Measurements from ENCODE around the gene PCDHGA6.
"Not testable (repeated sequence)": the region's sequence is repeated elsewhere in the genome, so short reads cannot be mapped to it uniquely, and the experiment has no call there.

PCDHGA6 gene

GRCh38 chr5:141383345-141383744 lies 9.7 kb downstream of the PCDHGA6 start:
- H3K27ac ChIP-seq (ENCODE audit: low read depth, low read length, severe bottlenecking) = no peak overlapping the region
- WGBS, 2 experiments (ENCODE audit: insufficient coverage in 2 of 2) = 95 to 98% methylated on average over 14 to 20 of the region's 21 CpGs
- H3K4me3 ChIP-seq (ENCODE audit: extremely low read depth, insufficient read depth, low read length, poor library complexity, severe bottlenecking) = no peak overlapping the region
- H3K4me1 ChIP-seq (ENCODE audit: control insufficient read depth, insufficient read depth, low read length, poor library complexity, severe bottlenecking) = no peaks in the 10 kb centered on the region
- peaks cover 20% of the 10 kb centered on the region for H3K9me3 ChIP-seq (ENCODE audit: control insufficient read depth, low read length)
- H3K36me3 ChIP-seq (ENCODE audit: control insufficient read depth, insufficient read depth, low read length) = no peaks in the 10 kb centered on the region

- WGBS, 2 experiments (ENCODE audit: insufficient coverage in 2 of 2) = 94 to 95% methylated on average over 39 to 43 of the region's 43 CpGs
- Histone ChIP-seq H3K4me3 (ENCODE audit: extremely low read depth, insufficient read depth, low read length, poor library complexity, severe bottlenecking) (no peak overlapping the region), H3K4me1 (ENCODE audit: control insufficient read depth, insufficient read depth, low read length, poor library complexity, severe bottlenecking) (no peaks in the 10 kb centered on the region), H3K9me3 (ENCODE audit: control insufficient read depth, low read length) (peaks cover 31% of the 10 kb centered on the region), H3K27ac (ENCODE audit: low read depth, low read length, severe bottlenecking) (no peak overlapping the region), H3K36me3 (ENCODE audit: control insufficient read depth, insufficient read depth, low read length) (no peaks in the 10 kb centered on the region)
Measured at GRCh38 chr5:141384471-141385267, 11.0 kb downstream of the PCDHGA6 start.

GRCh38 chr5:141387557-141388311 lies 14.0 kb downstream of the PCDHGA6 start, which contains the start of gene PCDHGB4:
TSS of gene PCDHGB4 (plus strand) at chr5:141387698. CDS start at chr5:141387885, 187 bp downstream.
- peaks cover 49% of the 10 kb centered on the region for H3K9me3 ChIP-seq (ENCODE audit: control insufficient read depth, low read length)
- not testable (repeated sequence) for H3K27ac ChIP-seq (ENCODE audit: low read depth, low read length, severe bottlenecking)

GRCh38 chr5:141388661-141389060 lies 15.0 kb downstream of the PCDHGA6 start:
- Histone ChIP-seq H3K4me3 (ENCODE audit: extremely low read depth, insufficient read depth, low read length, poor library complexity, severe bottlenecking) (no peak overlapping the region), H3K27ac (ENCODE audit: low read depth, low read length, severe bottlenecking) (no peak overlapping the region), H3K36me3 (ENCODE audit: control insufficient read depth, insufficient read depth, low read length) (peaks cover 14% of the 10 kb centered on the region), H3K9me3 (ENCODE audit: control insufficient read depth, low read length) (peaks cover 50% of the 10 kb centered on the region), H3K4me1 (ENCODE audit: control insufficient read depth, insufficient read depth, low read length, poor library complexity, severe bottlenecking) (no peaks in the 10 kb centered on the region)
- WGBS, 2 experiments (ENCODE audit: insufficient coverage in 2 of 2) = 94 to 98% methylated on average over 4 to 6 of the region's 10 CpGs

More at GRCh38 chr5:141387557-141388311, 14.0 kb downstream of the PCDHGA6 start, which contains the start of gene PCDHGB4:
- not testable (repeated sequence) for H3K4me1 ChIP-seq (ENCODE audit: control insufficient read depth, insufficient read depth, low read length, poor library complexity, severe bottlenecking); H3K36me3 ChIP-seq (ENCODE audit: control insufficient read depth, insufficient read depth, low read length)
- WGBS, 2 experiments (ENCODE audit: insufficient coverage in 2 of 2) = 64 to 74% methylated on average over 12 to 15 of the region's 40 CpGs
- peak within 1 kb of the TSS; percentile 18 for H3K4me3 ChIP-seq (ENCODE audit: extremely low read depth, insufficient read depth, low read length, poor library complexity, severe bottlenecking)

DNA sequence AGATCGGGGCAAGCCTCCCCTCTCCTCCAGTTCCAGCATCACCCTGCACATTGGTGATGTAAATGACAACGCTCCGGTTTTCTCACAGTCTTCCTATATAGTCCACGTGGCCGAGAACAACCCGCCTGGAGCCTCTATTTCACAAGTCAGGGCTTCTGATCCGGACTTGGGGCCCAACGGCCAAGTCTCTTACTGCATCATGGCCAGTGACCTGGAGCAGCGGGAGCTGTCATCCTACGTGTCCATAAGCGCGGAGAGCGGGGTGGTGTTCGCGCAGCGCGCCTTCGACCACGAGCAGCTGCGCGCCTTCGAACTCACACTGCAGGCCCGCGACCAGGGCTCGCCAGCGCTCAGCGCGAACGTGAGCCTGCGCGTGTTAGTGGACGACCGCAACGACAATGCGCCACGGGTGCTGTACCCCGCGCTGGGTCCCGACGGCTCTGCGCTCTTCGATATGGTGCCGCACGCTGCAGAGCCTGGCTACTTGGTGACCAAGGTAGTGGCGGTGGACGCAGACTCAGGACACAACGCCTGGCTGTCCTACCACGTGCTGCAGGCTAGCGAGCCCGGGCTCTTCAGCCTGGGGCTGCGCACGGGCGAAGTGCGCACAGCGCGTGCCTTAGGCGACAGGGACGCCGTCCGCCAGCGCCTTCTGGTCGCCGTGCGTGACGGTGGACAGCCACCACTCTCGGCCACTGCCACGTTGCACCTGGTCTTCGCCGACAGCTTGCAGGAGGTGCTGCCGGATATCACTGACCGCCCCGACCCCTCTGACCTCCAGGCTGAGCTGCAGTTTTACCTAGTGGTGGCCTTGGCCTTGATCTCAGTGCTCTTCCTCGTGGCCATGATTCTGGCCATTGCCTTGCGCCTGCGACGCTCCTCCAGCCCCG lies 15.7 kb downstream of the PCDHGA6 start:
- peaks cover 15% of the 10 kb centered on the region for H3K36me3 ChIP-seq (ENCODE audit: control insufficient read depth, insufficient read depth, low read length)
- H3K27ac ChIP-seq (ENCODE audit: low read depth, low read length, severe bottlenecking) = no peak overlapping the region
- H3K9me3 ChIP-seq (ENCODE audit: control insufficient read depth, low read length) = peaks cover 56% of the 10 kb centered on the region
- H3K4me1 ChIP-seq (ENCODE audit: control insufficient read depth, insufficient read depth, low read length, poor library complexity, severe bottlenecking) = no peaks in the 10 kb centered on the region
- WGBS, 2 experiments (ENCODE audit: insufficient coverage in 2 of 2) = 95 to 97% methylated on average over 70 to 77 of the region's 77 CpGs
- H3K4me3 ChIP-seq (ENCODE audit: extremely low read depth, insufficient read depth, low read length, poor library complexity, severe bottlenecking) = no peak overlapping the region

DNA sequence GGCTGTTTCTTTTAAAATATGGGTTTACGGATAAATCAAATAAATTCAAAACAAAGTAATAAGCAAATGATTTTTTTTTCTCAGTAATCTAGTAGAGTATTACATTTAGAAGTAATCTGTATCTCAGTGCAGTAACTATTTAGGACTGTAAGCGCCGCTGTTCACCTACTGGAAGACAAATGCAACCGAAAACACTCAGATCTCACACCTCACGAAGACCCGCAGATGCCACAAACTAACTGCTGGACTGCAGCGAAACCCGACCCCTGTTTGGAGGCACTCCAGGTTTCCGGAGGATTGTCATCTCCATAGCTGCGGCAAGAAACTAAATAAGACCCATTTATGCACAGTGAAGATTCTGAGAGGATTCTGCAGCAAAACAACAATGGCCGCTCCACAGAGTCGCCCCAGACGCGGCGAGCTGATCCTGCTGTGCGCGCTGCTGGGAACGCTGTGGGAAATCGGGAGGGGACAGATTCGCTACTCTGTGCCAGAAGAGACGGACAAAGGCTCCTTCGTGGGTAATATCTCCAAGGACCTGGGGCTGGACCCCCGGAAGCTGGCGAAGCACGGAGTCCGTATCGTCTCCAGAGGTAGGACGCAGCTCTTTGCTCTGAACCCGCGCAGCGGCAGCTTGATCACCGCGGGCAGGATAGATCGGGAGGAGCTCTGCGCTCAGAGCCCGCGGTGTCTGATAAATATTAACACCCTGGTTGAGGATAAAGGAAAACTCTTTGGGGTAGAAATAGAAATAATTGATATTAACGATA lies 18.9 kb downstream of the PCDHGA6 start, which contains the start of gene PCDHGA8:
PCDHGA8 (plus strand) TSS at position 205 of the 770 bp plus-strand sequence; CDS start at position 386, 181 bp downstream.
- Histone ChIP-seq H3K9me3 (ENCODE audit: control insufficient read depth, low read length) (peaks cover 63% of the 10 kb centered on the region), H3K4me3 (ENCODE audit: extremely low read depth, insufficient read depth, low read length, poor library complexity, severe bottlenecking) (no peak within 1 kb of the TSS), H3K36me3 (ENCODE audit: control insufficient read depth, insufficient read depth, low read length) (peaks cover 15% of the 10 kb centered on the region), H3K4me1 (ENCODE audit: control insufficient read depth, insufficient read depth, low read length, poor library complexity, severe bottlenecking) (no peaks in the 10 kb centered on the region), H3K27ac (ENCODE audit: low read depth, low read length, severe bottlenecking) (no peak within 1 kb of the TSS)
- 92 to 96% methylated on average over 31 to 37 of the region's 38 CpGs for WGBS, 2 experiments (ENCODE audit: insufficient coverage in 2 of 2)

DNA sequence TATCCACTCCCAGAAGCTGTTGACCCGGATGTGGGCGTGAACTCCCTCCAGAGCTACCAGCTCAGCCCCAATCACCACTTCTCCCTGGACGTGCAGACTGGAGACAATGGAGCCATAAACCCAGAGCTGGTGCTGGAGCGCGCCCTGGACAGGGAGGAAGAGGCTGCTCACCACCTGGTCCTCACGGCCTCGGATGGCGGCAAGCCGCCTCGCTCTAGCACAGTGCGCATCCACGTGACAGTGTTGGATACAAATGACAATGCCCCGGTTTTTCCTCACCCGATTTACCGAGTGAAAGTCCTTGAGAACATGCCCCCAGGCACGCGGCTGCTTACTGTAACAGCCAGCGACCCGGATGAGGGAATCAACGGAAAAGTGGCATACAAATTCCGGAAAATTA lies 19.6 kb downstream of the PCDHGA6 start:
- H3K27ac ChIP-seq (ENCODE audit: low read depth, low read length, severe bottlenecking) = no peak overlapping the region
- H3K36me3 ChIP-seq (ENCODE audit: control insufficient read depth, insufficient read depth, low read length) = peaks cover 15% of the 10 kb centered on the region
- no peak overlapping the region for H3K4me3 ChIP-seq (ENCODE audit: extremely low read depth, insufficient read depth, low read length, poor library complexity, severe bottlenecking)
- no peaks in the 10 kb centered on the region for H3K4me1 ChIP-seq (ENCODE audit: control insufficient read depth, insufficient read depth, low read length, poor library complexity, severe bottlenecking)
- 95% methylated on average over 19 to 20 of the region's 21 CpGs for WGBS, 2 experiments (ENCODE audit: insufficient coverage in 2 of 2)
- H3K9me3 ChIP-seq (ENCODE audit: control insufficient read depth, low read length) = peaks cover 63% of the 10 kb centered on the region

DNA sequence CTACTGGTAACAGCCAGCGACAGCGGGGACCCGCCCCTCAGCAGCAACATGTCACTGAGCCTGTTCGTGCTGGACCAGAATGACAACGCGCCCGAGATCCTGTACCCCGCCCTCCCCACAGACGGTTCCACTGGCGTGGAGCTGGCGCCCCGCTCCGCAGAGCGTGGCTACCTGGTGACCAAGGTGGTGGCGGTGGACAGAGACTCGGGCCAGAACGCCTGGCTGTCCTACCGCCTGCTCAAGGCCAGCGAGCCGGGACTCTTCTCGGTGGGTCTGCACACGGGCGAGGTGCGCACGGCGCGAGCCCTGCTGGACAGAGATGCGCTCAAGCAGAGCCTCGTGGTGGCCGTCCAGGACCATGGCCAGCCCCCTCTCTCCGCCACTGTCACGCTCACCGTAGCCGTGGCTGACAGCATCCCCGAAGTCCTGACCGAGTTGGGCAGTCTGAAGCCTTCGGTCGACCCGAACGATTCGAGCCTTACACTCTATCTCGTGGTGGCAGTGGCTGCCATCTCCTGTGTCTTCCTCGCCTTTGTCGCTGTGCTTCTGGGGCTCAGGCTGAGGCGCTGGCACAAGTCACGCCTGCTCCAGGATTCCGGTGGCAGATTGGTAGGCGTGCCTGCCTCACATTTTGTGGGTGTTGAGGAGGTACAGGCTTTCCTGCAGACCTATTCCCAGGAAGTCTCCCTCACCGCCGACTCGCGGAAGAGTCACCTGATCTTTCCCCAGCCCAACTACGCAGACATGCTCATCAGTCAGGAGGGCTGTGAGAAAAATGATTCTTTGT lies 20.9 kb downstream of the PCDHGA6 start:
- 93 to 96% methylated on average over 18 to 35 of the region's 53 CpGs for WGBS, 2 experiments (ENCODE audit: insufficient coverage in 2 of 2)
- H3K4me1 ChIP-seq (ENCODE audit: control insufficient read depth, insufficient read depth, low read length, poor library complexity, severe bottlenecking); H3K27ac ChIP-seq (ENCODE audit: low read depth, low read length, severe bottlenecking); H3K4me3 ChIP-seq (ENCODE audit: extremely low read depth, insufficient read depth, low read length, poor library complexity, severe bottlenecking): not testable (repeated sequence)
- Histone ChIP-seq H3K9me3 (ENCODE audit: control insufficient read depth, low read length) (peaks cover 63% of the 10 kb centered on the region), H3K36me3 (ENCODE audit: control insufficient read depth, insufficient read depth, low read length) (peaks cover 15% of the 10 kb centered on the region)

- peaks cover 48% of the 10 kb centered on the region for H3K9me3 ChIP-seq (ENCODE audit: control insufficient read depth, low read length)
- not testable (repeated sequence) for H3K27ac ChIP-seq (ENCODE audit: low read depth, low read length, severe bottlenecking); H3K4me3 ChIP-seq (ENCODE audit: extremely low read depth, insufficient read depth, low read length, poor library complexity, severe bottlenecking); H3K4me1 ChIP-seq (ENCODE audit: control insufficient read depth, insufficient read depth, low read length, poor library complexity, severe bottlenecking)
- peaks cover 12% of the 10 kb centered on the region for H3K36me3 ChIP-seq (ENCODE audit: control insufficient read depth, insufficient read depth, low read length)
- WGBS, 2 experiments (ENCODE audit: insufficient coverage in 2 of 2) = 85 to 92% methylated on average over 14 of the region's 43 CpGs
Measured at GRCh38 chr5:141397756-141398551, 24.3 kb downstream of the PCDHGA6 start, which contains the start of gene PCDHGB5. TSS of gene PCDHGB5 (plus strand) at chr5:141397947. CDS start at chr5:141398128, 181 bp downstream.
